Neural cell (in vitro differentiated cells): ENCODE data around the gene EID2B.

Source experiments
- EP300 ChIP-seq: fragments of 450-650 bp; conservative IDR thresholded peaks from 2 replicates; pipeline ENCODE4 v1.6.1; 2014; ENCODE audit warnings: antibody characterized with exemption, mild to moderate bottlenecking, moderate library complexity; ENCODE audit not compliant: poor library complexity, severe bottlenecking
- EZH2 ChIP-seq: fragments of 200-600, 300-800 bp; shearing (Covaris generic), sonication (generic); IDR thresholded peaks from 2 replicates; pipeline ENCODE4 v1.6.1; 2014; ENCODE audit warnings: antibody characterized with exemption, low read length, borderline replicate concordance, mild to moderate bottlenecking; ENCODE audit not compliant: insufficient read depth, poor library complexity, severe bottlenecking
- MXI1 ChIP-seq: fragments of 450-650 bp; conservative IDR thresholded peaks from 2 replicates; pipeline ENCODE4 v1.6.1; 2014; ENCODE audit warnings: antibody characterized with exemption, mild to moderate bottlenecking; ENCODE audit not compliant: poor library complexity, severe bottlenecking
- POLR2AphosphoS5 ChIP-seq: IDR thresholded peaks from 2 replicates; pipeline ENCODE4 v1.6.1; 2012
- RAD21 ChIP-seq: fragments of 450-650 bp; conservative IDR thresholded peaks from 2 replicates; pipeline ENCODE4 v1.6.1; 2014; ENCODE audit warnings: antibody characterized with exemption, mild to moderate bottlenecking, moderate library complexity
- SMC3 ChIP-seq: fragments of 450-650 bp; conservative IDR thresholded peaks from 2 replicates; pipeline ENCODE4 v1.6.1; 2014; ENCODE audit warnings: antibody characterized with exemption, mild to moderate bottlenecking, moderate library complexity; ENCODE audit not compliant: poor library complexity
- TAF1 ChIP-seq: IDR thresholded peaks from 2 replicates; pipeline ENCODE4 v1.6.1; 2012; ENCODE audit warnings: low read depth
- TF ChIP-seq, protein P1 (sequence below): fragments of 450-650 bp; IDR thresholded peaks from 2 replicates; pipeline ENCODE4 v1.5.1; 2014; ENCODE audit warnings: antibody characterized with exemption, mild to moderate bottlenecking, moderate library complexity; ENCODE audit not compliant: poor library complexity, severe bottlenecking
- TF ChIP-seq, protein P2 (sequence below): IDR thresholded peaks from 2 replicates; pipeline ENCODE4 v1.6.1; 2012; ENCODE audit warnings: borderline replicate concordance

DNA sequence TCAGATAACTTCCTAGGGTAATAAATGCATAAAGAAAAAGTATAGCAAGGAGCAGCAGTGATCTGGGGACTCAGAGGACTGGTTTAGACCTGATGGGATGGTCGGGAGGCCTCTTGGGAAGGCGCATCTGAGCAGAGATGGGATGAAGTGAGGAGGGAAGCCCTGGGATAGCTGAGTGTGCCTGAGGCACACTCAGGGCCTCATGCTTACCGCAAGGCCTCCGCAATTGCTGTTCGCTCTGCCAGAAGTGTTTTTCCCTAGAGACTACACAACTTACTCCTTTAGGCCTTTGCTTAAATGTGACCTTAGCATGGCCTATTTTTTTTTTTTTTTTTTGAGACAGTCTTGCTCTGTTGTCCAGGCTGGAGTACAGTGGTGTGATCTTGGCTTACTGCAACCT, 38.0 kb downstream of the EID2B start:
- TF ChIP-seq RAD21 = no peak
- TF ChIP-seq POLR2AphosphoS5 = no peak
- TF ChIP-seq, protein P1, sequence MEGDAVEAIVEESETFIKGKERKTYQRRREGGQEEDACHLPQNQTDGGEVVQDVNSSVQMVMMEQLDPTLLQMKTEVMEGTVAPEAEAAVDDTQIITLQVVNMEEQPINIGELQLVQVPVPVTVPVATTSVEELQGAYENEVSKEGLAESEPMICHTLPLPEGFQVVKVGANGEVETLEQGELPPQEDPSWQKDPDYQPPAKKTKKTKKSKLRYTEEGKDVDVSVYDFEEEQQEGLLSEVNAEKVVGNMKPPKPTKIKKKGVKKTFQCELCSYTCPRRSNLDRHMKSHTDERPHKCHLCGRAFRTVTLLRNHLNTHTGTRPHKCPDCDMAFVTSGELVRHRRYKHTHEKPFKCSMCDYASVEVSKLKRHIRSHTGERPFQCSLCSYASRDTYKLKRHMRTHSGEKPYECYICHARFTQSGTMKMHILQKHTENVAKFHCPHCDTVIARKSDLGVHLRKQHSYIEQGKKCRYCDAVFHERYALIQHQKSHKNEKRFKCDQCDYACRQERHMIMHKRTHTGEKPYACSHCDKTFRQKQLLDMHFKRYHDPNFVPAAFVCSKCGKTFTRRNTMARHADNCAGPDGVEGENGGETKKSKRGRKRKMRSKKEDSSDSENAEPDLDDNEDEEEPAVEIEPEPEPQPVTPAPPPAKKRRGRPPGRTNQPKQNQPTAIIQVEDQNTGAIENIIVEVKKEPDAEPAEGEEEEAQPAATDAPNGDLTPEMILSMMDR = no peak
- no peak for TF ChIP-seq TAF1
- TF ChIP-seq EZH2 = no peak
- TF ChIP-seq, protein P2, sequence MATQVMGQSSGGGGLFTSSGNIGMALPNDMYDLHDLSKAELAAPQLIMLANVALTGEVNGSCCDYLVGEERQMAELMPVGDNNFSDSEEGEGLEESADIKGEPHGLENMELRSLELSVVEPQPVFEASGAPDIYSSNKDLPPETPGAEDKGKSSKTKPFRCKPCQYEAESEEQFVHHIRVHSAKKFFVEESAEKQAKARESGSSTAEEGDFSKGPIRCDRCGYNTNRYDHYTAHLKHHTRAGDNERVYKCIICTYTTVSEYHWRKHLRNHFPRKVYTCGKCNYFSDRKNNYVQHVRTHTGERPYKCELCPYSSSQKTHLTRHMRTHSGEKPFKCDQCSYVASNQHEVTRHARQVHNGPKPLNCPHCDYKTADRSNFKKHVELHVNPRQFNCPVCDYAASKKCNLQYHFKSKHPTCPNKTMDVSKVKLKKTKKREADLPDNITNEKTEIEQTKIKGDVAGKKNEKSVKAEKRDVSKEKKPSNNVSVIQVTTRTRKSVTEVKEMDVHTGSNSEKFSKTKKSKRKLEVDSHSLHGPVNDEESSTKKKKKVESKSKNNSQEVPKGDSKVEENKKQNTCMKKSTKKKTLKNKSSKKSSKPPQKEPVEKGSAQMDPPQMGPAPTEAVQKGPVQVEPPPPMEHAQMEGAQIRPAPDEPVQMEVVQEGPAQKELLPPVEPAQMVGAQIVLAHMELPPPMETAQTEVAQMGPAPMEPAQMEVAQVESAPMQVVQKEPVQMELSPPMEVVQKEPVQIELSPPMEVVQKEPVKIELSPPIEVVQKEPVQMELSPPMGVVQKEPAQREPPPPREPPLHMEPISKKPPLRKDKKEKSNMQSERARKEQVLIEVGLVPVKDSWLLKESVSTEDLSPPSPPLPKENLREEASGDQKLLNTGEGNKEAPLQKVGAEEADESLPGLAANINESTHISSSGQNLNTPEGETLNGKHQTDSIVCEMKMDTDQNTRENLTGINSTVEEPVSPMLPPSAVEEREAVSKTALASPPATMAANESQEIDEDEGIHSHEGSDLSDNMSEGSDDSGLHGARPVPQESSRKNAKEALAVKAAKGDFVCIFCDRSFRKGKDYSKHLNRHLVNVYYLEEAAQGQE = no peak
- no peak for TF ChIP-seq SMC3
- no peak for TF ChIP-seq MXI1
- TF ChIP-seq EP300 = no peak
